ENCODE results near the gene FAAP100. TPM values are rescaled to one million over a fixed set of nuclear protein-coding genes. Genes with fewer than 3 reads are reported as not detected.
A peak's percentile ranks its signal among the peaks of the same experiment; 100 is the strongest.
"Not testable (repeated sequence)": the region's sequence is repeated elsewhere in the genome, so short reads cannot be mapped to it uniquely, and the experiment has no call there.

FAAP100 gene
- total RNA-seq, 6 experiments from 2014 or later: 13.1 to 17.1 (median 15.2) TPM

- H3K36me3 ChIP-seq: peaks cover 7 to 91% (median 33%) of the 10 kb centered on the region in 4 donors
- peaks cover 0 to 16% (median 7%) of the 10 kb centered on the region in 4 donors for H3K4me1 ChIP-seq
- H3K4me3 ChIP-seq: no peak overlapping the region
- no peaks in the 10 kb centered on the region for H3K9me3 ChIP-seq
- H3K27ac ChIP-seq: no peak overlapping the region
- TF ChIP-seq CTCF (IDR thresholded peaks at IDR 0.05): no peak
- TF ChIP-seq POLR2A (IDR thresholded peaks at IDR 0.05): no peak
- no peak for DNase-seq
- intact Hi-C loops (cut with DNase I): no loop called here
- no peaks in the 10 kb centered on the region for H3K27me3 ChIP-seq
- no peak for ATAC-seq
- WGBS (ENCODE audit: insufficient coverage, low coverage, low lambda C conversion rate, missing lambda C conversion rate): 93% methylated on average over 2 of the region's 4 CpGs
Observed at GRCh38 chr17:81586096-81586495, 33.9 kb upstream of the FAAP100 start.

- Histone ChIP-seq H3K4me1 (peaks cover 0 to 16% (median 7%) of the 10 kb centered on the region in 4 donors), H3K36me3 (peaks cover 7 to 85% (median 29%) of the 10 kb centered on the region in 4 donors), H3K27ac (peak overlapping the region in 1 of 3 donors; percentile 32)
- WGBS (ENCODE audit: insufficient coverage, low coverage, low lambda C conversion rate, missing lambda C conversion rate): 66% methylated on average over 5 of the region's 14 CpGs
- ATAC-seq: peak in 2 of 4 donors; percentile 20 to 53
- H3K27me3 ChIP-seq; H3K4me3 ChIP-seq; intact Hi-C loops (cut with DNase I); H3K9me3 ChIP-seq: not testable (repeated sequence)
- peak in 2 of 3 donors; percentile 42 to 53 for DNase-seq
Observed at GRCh38 chr17:81584771-81585170, 32.6 kb upstream of the FAAP100 start.

- no peaks in the 10 kb centered on the region for H3K9me3 ChIP-seq
- no peaks in the 10 kb centered on the region for H3K27me3 ChIP-seq
- WGBS (ENCODE audit: insufficient coverage, low coverage, low lambda C conversion rate, missing lambda C conversion rate): 53% methylated on average over 5 of the region's 6 CpGs
- peak overlapping the region in 2 of 3 donors; percentile 32 to 41 for H3K27ac ChIP-seq
- H3K4me3 ChIP-seq: no peak overlapping the region
- intact Hi-C loops (cut with DNase I): no loop called here
- ATAC-seq: peak; percentile 28 to 89 (median 81)
- peaks cover 7 to 75% (median 26%) of the 10 kb centered on the region in 4 donors for H3K36me3 ChIP-seq
- peaks cover 0 to 16% (median 7%) of the 10 kb centered on the region in 4 donors for H3K4me1 ChIP-seq
- TF ChIP-seq POLR2A (IDR thresholded peaks at IDR 0.05) (no peak), CTCF (IDR thresholded peaks at IDR 0.05) (no peak)
- DNase-seq: no peak
Observed at GRCh38 chr17:81583589-81584342, 31.6 kb upstream of the FAAP100 start.

- ATAC-seq: no peak
- no peak for TF ChIP-seq CTCF (IDR thresholded peaks at IDR 0.05)
- TF ChIP-seq POLR2A (IDR thresholded peaks at IDR 0.05): no peak
- no peak overlapping the region for H3K27ac ChIP-seq
- H3K27me3 ChIP-seq: no peaks in the 10 kb centered on the region
- peaks cover 0 to 16% (median 7%) of the 10 kb centered on the region in 4 donors for H3K4me1 ChIP-seq
- H3K4me3 ChIP-seq: no peak overlapping the region
- 94% methylated on average over 4 of the region's 12 CpGs for WGBS (ENCODE audit: insufficient coverage, low coverage, low lambda C conversion rate, missing lambda C conversion rate)
- H3K9me3 ChIP-seq: no peaks in the 10 kb centered on the region
- no peak for DNase-seq
- intact Hi-C loops (cut with DNase I): no loop called here
- peaks cover 4 to 70% (median 20%) of the 10 kb centered on the region in 4 donors for H3K36me3 ChIP-seq
Observed at GRCh38 chr17:81582749-81583148, 30.6 kb upstream of the FAAP100 start.

GRCh38 chr17:81582341-81582740 lies 30.2 kb upstream of the FAAP100 start:
- H3K4me1 ChIP-seq: peaks cover 0 to 16% (median 7%) of the 10 kb centered on the region in 4 donors
- DNase-seq (no peak), ATAC-seq (no peak)
- no peak overlapping the region for H3K27ac ChIP-seq
- TF ChIP-seq CTCF (IDR thresholded peaks at IDR 0.05) (no peak), POLR2A (IDR thresholded peaks at IDR 0.05) (no peak)
- H3K36me3 ChIP-seq: peaks cover 4 to 66% (median 20%) of the 10 kb centered on the region in 4 donors
- H3K27me3 ChIP-seq: no peaks in the 10 kb centered on the region
- intact Hi-C loops (cut with DNase I): no loop called here
- no peak overlapping the region for H3K4me3 ChIP-seq
- 90% methylated on average over 2 of the region's 5 CpGs for WGBS (ENCODE audit: insufficient coverage, low coverage, low lambda C conversion rate, missing lambda C conversion rate)
- H3K9me3 ChIP-seq: no peaks in the 10 kb centered on the region

Data from right lobe of liver (tissue), 6 donors.